Stomach (tissue), 9 donors: ENCODE results near the gene KTI12. TPM values are rescaled to one million over a fixed set of nuclear protein-coding genes. Genes with fewer than 3 reads are reported as not detected.

ENCODE experiments used
- DNase-seq, 2 donors: peaks; one replicate each; pipeline versions ENCODE4 v3.0.0 to v3.0.0-alpha.2; 2013 to 2019
- H3K27ac ChIP-seq, 5 donors: fragments of 200-600 bp in 4 of 5; sonication (generic) in 4 of 5; one replicate each; pipeline ENCODE4 v1.5.1; 2013 to 2019; ENCODE audit warnings: mild to moderate bottlenecking in 1 of 5, moderate library complexity in 1 of 5
- H3K27me3 ChIP-seq, 3 donors: fragments of 200-600 bp; sonication (generic); one replicate each; pipeline ENCODE4 v1.5.1; 2017 to 2019; ENCODE audit warnings: mixed run types in 1 of 3
- H3K36me3 ChIP-seq, 4 donors: fragments of 200-600 bp; sonication (generic); 1 replicate in 3 of 4; 2 replicates in 1 of 4; pipeline ENCODE4 v1.5.1; 2016 to 2019
- H3K4me1 ChIP-seq, 4 donors: fragments of 200-600 bp; sonication (generic); one replicate each; pipeline ENCODE4 v1.5.1; 2016 to 2019
- H3K4me3 ChIP-seq, 4 donors: fragments of 200-600 bp; sonication (generic) in 3 of 4; one replicate each; pipeline ENCODE4 v1.5.1; 2016 to 2019; ENCODE audit warnings: mild to moderate bottlenecking in 1 of 4
- H3K9me3 ChIP-seq, 4 donors: fragments of 200-600 bp; sonication (generic); one replicate each; pipeline ENCODE4 v1.5.1; 2016 to 2019
- EP300 ChIP-seq: sonication (generic); formaldehyde crosslinking; IDR thresholded peaks from one replicate; pipeline ENCODE4 v1.6.1; 2017; ENCODE audit warnings: antibody characterized with exemption
- POLR2A ChIP-seq, 4 donors: fragments of 450-650 bp; IDR thresholded peaks; one replicate each; pipeline ENCODE4 v1.6.1; 2016; ENCODE audit warnings: antibody characterized with exemption in 4 of 4, control low read depth in 2 of 4, mild to moderate bottlenecking in 1 of 4, moderate library complexity in 1 of 4
- POLR2AphosphoS5 ChIP-seq, 3 donors: sonication (generic); formaldehyde crosslinking; IDR thresholded peaks; one replicate each; pipeline ENCODE4 v1.6.1; 2016; ENCODE audit warnings: antibody characterized with exemption in 3 of 3
- WGBS, 5 donors: extraction: QIAGEN DNeasy Blood & Tissue Kit in 3 of 5; methylation state at CpG; one replicate each; pipeline versions ENCODE4 v1.1.5 to v1.1.7; 2013 to 2018; 5-methylcytosine and 5-hydroxymethylcytosine counted together
- intact Hi-C: fragments of 100-400 bp; cut with DNase I; formaldehyde crosslinking; loops from one replicate; pipeline ENCODE4 v1.15.1; 2023; ENCODE audit warnings: low total_unique reads
- polyA plus RNA-seq, 3 donors: library from polyadenylated mRNA; stranded (reverse); fragments of 200-250 nt; gene quantifications; one replicate each; pipeline ENCODE4 v1.2.3, GENCODE V29; 2013
- total RNA-seq, 5 donors: library from RNA; depleted of rRNA; stranded (reverse); fragments of >200 nt; gene quantifications; one replicate each; pipeline versions ENCODE4 v1.1.0 to v1.2.3, GENCODE V29; 2014 to 2016
- TF ChIP-seq, protein P1 (sequence below), 7 experiments: fragments of 450-650 bp in 4 of 7; fragments of 200-600 bp in 3 of 7; sonication (generic) in 3 of 7; IDR thresholded peaks; one replicate each; pipeline ENCODE4 v1.5.1; 2016 to 2019; ENCODE audit warnings: antibody characterized with exemption in 7 of 7, control low read depth in 2 of 7, mild to moderate bottlenecking in 1 of 7
- donor health status: healthy with polysubstance abuse.
- donor health status: Bipolar disorder and iron deficiency.
- donor health status: healthy.

The KTI12 gene
- total and polyA plus RNA-seq, 8 donors = 4.2 to 15.4 (median 7.3) TPM

DNA sequence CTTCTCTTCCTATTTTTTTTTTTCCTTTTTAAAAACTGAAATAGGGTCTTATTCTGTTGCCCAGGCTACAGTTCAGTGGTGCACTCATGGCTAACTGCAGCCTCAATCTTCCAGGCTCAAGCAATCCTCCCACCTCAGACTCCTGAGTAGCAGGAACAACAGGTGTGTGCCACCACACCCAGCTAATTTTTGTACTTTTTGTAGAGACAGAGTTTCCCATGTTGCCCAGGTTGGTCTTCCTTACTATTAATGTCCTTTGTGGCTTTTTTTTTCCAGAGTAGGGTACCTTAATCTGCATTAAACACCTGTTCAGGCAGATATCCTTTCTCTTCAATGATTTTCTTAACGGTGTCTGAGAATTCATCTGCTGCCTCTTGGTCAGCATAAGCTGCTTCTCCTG lies 4.3 kb upstream of the KTI12 start:
- Histone ChIP-seq H3K27me3 (no peaks in the 10 kb centered on the region), H3K9me3 (no peaks in the 10 kb centered on the region), H3K4me3 (no peak overlapping the region), H3K4me1 (peaks cover 0 to 17% (median 6%) of the 10 kb centered on the region in 4 donors), H3K27ac (no peak overlapping the region), H3K36me3 (peaks cover 7 to 51% (median 48%) of the 10 kb centered on the region in 4 donors)
- WGBS, 5 donors = 93 to 100% (median 95%) methylated on average over 1 of the region's 1 CpG
- TF ChIP-seq, protein P1, sequence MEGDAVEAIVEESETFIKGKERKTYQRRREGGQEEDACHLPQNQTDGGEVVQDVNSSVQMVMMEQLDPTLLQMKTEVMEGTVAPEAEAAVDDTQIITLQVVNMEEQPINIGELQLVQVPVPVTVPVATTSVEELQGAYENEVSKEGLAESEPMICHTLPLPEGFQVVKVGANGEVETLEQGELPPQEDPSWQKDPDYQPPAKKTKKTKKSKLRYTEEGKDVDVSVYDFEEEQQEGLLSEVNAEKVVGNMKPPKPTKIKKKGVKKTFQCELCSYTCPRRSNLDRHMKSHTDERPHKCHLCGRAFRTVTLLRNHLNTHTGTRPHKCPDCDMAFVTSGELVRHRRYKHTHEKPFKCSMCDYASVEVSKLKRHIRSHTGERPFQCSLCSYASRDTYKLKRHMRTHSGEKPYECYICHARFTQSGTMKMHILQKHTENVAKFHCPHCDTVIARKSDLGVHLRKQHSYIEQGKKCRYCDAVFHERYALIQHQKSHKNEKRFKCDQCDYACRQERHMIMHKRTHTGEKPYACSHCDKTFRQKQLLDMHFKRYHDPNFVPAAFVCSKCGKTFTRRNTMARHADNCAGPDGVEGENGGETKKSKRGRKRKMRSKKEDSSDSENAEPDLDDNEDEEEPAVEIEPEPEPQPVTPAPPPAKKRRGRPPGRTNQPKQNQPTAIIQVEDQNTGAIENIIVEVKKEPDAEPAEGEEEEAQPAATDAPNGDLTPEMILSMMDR (IDR thresholded peaks at IDR 0.05) = no peak
- TF ChIP-seq POLR2AphosphoS5 (IDR thresholded peaks at IDR 0.05) (no peak), EP300 (no peak), POLR2A (IDR thresholded peaks at IDR 0.05) (no peak)
- intact Hi-C loops = no loop called here
- no peak for DNase-seq

DNA sequence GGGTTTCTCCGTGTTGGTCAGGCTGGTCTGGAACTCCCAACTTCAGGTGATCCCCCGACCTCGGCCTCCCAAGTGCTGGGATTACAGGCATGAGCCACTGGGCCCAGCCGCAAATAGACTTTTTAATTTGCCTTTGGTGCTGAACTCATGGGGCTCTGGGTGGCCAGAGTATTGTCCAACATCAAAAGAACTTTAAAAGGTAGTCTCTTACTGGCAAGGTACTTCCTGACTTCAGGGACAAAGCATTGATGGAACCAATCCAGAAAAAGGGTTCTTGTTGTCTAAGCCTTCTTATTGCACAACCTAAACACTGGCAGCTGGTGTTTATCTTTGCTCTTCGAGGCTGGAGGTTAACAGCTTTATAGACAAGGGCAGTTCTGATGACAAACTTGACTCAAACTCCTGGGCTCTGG lies 3.8 kb upstream of the KTI12 start:
- no peak overlapping the region for H3K27ac ChIP-seq
- DNase-seq = peak in 1 of 2 donors; percentile 10
- H3K27me3 ChIP-seq = no peaks in the 10 kb centered on the region

DNA sequence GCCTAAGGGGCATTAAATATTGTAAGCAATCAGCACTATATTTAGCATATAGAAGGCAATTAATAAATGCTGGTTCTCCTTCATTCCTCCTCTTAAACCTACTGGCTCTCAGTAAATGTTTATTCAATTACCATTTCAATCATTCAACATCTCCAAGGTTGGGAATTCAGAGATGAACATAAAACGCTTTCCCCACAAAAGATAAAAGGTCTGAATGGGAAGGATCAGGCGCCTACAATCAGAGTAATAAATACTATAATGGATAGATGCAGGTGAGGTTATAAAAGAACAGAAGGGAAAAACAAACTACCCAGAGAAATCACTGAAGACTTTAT lies 407 bp upstream of the KTI12 start:
- H3K27me3 ChIP-seq = no peaks in the 10 kb centered on the region
- peak overlapping the region; percentile 70 to 86 (median 81) for H3K4me3 ChIP-seq
- intact Hi-C loops = no loop called here
- no peak for DNase-seq
- H3K9me3 ChIP-seq = no peaks in the 10 kb centered on the region
- peaks cover 20 to 56% (median 44%) of the 10 kb centered on the region in 4 donors for H3K4me1 ChIP-seq
- WGBS, 5 donors = 94 to 99% (median 97%) methylated on average over 2 of the region's 2 CpGs
- TF ChIP-seq EP300 = no peak
- TF ChIP-seq, protein P1 (IDR thresholded peaks at IDR 0.05) = no peak
- TF ChIP-seq POLR2AphosphoS5 (IDR thresholded peaks at IDR 0.05) = no peak
- no peak for TF ChIP-seq POLR2A (IDR thresholded peaks at IDR 0.05)
- peaks cover under 1 to 24% (median 21%) of the 10 kb centered on the region in 4 donors for H3K36me3 ChIP-seq
- peak overlapping the region in 4 of 5 donors; percentile 90 to 94 (median 92) for H3K27ac ChIP-seq

More for the DNA sequence above, 3.8 kb upstream of the KTI12 start:
- H3K36me3 ChIP-seq = peaks cover 7 to 51% (median 48%) of the 10 kb centered on the region in 4 donors
- peak in 1 of 3 donors; percentile 16 for TF ChIP-seq POLR2AphosphoS5 (IDR thresholded peaks at IDR 0.05)
- TF ChIP-seq, protein P1 (IDR thresholded peaks at IDR 0.05) = no peak
- H3K4me1 ChIP-seq = peaks cover 5 to 22% (median 11%) of the 10 kb centered on the region in 4 donors
- no peaks in the 10 kb centered on the region for H3K9me3 ChIP-seq
- WGBS, 5 donors = 76 to 84% (median 82%) methylated on average over 5 of the region's 5 CpGs
- intact Hi-C loops = no loop called here
- no peak overlapping the region for H3K4me3 ChIP-seq

DNA sequence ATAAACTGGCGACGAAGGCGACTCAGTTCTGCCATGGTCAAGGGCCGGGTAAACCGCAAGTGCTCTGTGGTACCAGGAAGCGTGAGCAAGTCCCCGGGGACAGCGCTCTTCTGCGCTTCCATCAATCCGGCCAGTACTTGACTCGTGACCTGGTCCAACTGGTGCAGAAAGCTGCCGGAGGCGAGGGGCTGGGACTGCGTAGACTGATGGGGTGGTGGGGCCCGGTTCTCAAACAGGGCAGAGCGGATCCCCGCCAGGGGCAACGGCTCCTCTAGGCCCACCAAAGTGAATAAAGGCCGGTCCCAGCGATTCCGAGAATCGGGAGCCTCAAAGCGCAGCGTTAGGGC lies 852 bp downstream of the KTI12 start:
- intact Hi-C loops = no loop called here
- DNase-seq = peak; percentile 44 to 65
- 2 to 6% (median 4%) methylated on average over 22 to 24 of the region's 24 CpGs for WGBS, 5 donors
- H3K27me3 ChIP-seq = no peaks in the 10 kb centered on the region
- no peaks in the 10 kb centered on the region for H3K9me3 ChIP-seq
- H3K27ac ChIP-seq = peak overlapping the region; percentile 90 to 94 (median 92)
- peak overlapping the region; percentile 70 to 86 (median 81) for H3K4me3 ChIP-seq
- peaks cover 28 to 60% (median 48%) of the 10 kb centered on the region in 4 donors for H3K4me1 ChIP-seq
- H3K36me3 ChIP-seq = peaks cover 0 to 19% (median 12%) of the 10 kb centered on the region in 4 donors
- no peak for TF ChIP-seq POLR2AphosphoS5 (IDR thresholded peaks at IDR 0.05)
- no peak for TF ChIP-seq EP300
- TF ChIP-seq, protein P1 (IDR thresholded peaks at IDR 0.05) = no peak
- TF ChIP-seq POLR2A (IDR thresholded peaks at IDR 0.05) = no peak
